ENCODE results near the gene HIRA. TPM values are rescaled to one million over a fixed set of nuclear protein-coding genes. Genes with fewer than 3 reads are reported as not detected.
A peak's percentile ranks its signal among the peaks of the same experiment; 100 is the strongest.

HIRA gene
- total RNA-seq (2014; rRNA removed; shearing (Covaris generic); ENCODE audit: low replicate concordance) = 22.4 and 22.9 TPM in 2 replicates

- DNase-seq (ENCODE audit: low read depth) = peak; percentile 87
- in situ Hi-C loops (cut with HindIII; ENCODE audit: low pct_unique_long_range_greater_than_20kb, low sequenced_read_pairs) = no loop called here
Observed at GRCh38 chr22:19431649-19432132, at the start of gene HIRA. Gene HIRA, minus strand, starts transcription at chr22:19431733. Its CDS starts 257 bp downstream, at chr22:19431476.

GRCh38 chr22:19480789-19481188, 49.3 kb upstream of the HIRA start:
- in situ Hi-C loops (cut with HindIII; ENCODE audit: low pct_unique_long_range_greater_than_20kb, low sequenced_read_pairs) = no loop called here
- no peak for DNase-seq (ENCODE audit: low read depth)

DNA sequence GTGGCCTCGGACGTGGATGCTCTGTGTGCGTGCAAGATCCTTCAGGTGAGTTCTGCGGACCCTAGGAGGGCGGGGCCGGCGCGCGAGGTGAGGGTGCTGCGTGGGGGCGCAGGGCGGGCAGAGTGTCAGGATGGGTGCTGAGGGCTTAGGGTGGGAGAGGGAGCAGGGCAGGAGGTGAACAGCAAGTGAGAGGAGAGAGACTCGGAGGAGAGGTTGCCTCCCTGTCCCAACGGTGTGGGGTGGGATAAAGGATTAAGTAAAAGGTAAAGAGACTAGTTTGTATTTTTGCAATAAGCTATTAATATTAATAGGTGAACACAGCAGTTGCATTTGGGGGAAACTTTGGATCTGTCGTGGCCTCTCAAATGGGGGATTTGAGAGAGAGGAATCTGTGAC, 48.6 kb upstream of the HIRA start:
- no peak for DNase-seq (ENCODE audit: low read depth)
- in situ Hi-C loops (cut with HindIII; ENCODE audit: low pct_unique_long_range_greater_than_20kb, low sequenced_read_pairs) = no loop called here

- DNase-seq (ENCODE audit: low read depth) = peak; percentile 99
- in situ Hi-C loops (cut with HindIII; ENCODE audit: low pct_unique_long_range_greater_than_20kb, low sequenced_read_pairs) = no loop called here
Observed at GRCh38 chr22:19479355-19480172, 48.0 kb upstream of the HIRA start, which contains the start of gene CDC45. Gene CDC45, plus strand, starts transcription at chr22:19479920. Its CDS starts 49 bp downstream, at chr22:19479969.

DNA sequence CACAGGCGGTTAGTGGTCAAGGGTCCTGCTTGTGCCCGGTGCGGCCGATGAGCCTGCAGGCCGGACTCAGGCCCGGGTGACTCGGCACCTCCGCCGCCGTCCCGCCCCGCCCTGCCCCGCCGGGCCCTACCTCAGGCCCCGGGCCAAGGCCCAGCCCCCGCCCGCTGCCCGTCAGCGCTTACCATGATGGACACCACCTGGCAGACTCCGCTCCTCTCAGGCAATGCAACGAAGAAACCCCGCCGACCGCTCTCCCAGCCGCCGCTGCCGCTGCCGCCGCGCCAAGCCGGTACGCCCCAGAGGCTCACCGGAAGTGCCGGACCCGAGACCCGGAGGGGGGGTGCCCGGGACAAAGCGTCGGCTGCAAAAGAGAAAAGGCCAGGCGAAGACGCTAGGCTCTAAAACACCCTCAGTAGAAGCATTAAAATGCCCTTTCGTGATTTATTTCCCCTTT, 47.4 kb upstream of the HIRA start, which contains the start of gene UFD1:
UFD1 (minus strand) TSS at position 293 of the 454 bp plus-strand sequence; CDS start at position 185, 108 bp downstream.
- peak; percentile 91 for DNase-seq (ENCODE audit: low read depth)
- in situ Hi-C loops (cut with HindIII; ENCODE audit: low pct_unique_long_range_greater_than_20kb, low sequenced_read_pairs) = no loop called here

- in situ Hi-C loops (cut with HindIII; ENCODE audit: low pct_unique_long_range_greater_than_20kb, low sequenced_read_pairs) = no loop called here
- DNase-seq (ENCODE audit: low read depth) = peak; percentile 44
Observed at GRCh38 chr22:19478045-19478900, 46.7 kb upstream of the HIRA start.

DNA sequence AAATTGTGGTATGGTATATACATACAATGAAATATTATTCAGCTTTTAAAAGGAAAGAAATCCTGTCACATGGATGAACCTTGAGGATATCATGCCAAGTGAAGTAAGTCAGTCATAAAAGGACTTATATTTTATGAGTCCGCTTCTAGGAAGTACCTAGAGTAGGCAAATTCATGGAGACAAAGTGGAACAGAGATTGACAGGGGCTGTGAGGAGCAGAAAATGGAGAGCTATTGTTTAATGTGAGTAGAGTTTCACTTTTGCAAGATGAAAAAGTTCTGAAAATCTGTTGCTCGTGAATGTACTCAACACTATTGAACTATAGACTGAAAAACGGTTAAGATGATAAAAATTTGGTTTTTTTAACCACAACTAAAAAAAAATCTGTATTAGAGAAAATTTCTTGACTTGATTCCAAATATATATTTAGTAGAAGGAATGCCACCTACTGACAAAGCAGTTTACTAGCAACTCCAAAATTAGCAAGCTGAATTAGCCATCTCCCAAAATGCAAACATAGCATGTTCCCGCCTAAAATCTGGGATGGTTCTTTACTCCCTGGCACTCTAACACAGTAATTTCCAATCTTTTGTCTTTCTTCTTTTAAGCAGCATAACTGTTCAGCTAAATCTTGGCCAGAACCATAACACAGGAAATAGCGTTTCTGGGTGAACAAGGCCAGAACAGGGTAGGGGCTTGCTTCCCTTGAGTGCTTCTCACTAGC, 46.0 kb upstream of the HIRA start:
- peak; percentile 19 for DNase-seq (ENCODE audit: low read depth)
- in situ Hi-C loops (cut with HindIII; ENCODE audit: low pct_unique_long_range_greater_than_20kb, low sequenced_read_pairs) = no loop called here

DNA sequence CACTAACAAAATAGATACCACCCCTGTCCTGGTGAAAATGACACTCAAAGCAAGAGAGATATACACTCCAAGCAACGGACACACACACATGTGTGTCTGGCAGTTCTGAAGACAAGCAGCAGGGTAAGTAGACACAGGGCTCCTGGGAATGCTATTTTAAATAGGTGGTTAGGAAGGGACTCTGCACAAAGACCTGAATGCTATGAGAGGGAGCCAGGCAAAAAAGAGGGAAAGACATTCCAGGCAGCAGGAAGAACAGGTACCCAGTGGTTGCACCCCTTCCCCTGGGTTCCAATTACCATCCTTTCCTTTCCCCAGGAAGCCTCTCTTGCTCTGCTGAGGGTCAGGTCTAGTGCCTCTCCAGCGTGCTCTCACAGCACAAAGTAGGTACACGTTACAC, 44.5 kb upstream of the HIRA start:
- in situ Hi-C loops (cut with HindIII; ENCODE audit: low pct_unique_long_range_greater_than_20kb, low sequenced_read_pairs) = no loop called here
- DNase-seq (ENCODE audit: low read depth) = no peak

- DNase-seq (ENCODE audit: low read depth) = no peak
- in situ Hi-C loops (cut with HindIII; ENCODE audit: low pct_unique_long_range_greater_than_20kb, low sequenced_read_pairs) = no loop called here
Observed at GRCh38 chr22:19473578-19473977, 42.0 kb upstream of the HIRA start.

- no peak for DNase-seq (ENCODE audit: low read depth)
- in situ Hi-C loops (cut with HindIII; ENCODE audit: low pct_unique_long_range_greater_than_20kb, low sequenced_read_pairs) = no loop called here
Observed at GRCh38 chr22:19472233-19472632, 40.7 kb upstream of the HIRA start.

DNA sequence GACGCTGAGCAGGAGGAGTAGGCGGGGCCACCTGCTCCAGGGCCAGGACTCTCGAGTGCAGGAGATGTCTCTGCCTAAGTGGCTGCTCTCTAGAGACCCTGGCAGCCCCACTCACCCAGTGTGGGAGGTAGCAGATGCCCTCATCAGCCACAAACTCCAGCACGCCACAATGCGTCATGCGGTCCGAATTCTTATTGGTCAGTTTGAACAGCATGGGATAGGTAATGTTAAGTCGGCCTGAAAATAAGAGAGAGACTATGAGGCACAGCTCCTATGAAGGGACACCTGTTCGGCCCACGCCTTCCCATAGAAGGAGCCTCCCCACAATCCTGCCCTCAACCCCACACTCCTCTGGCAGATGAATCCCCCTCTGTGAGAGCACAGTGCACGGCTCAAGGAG, 40.0 kb upstream of the HIRA start:
- in situ Hi-C loops (cut with HindIII; ENCODE audit: low pct_unique_long_range_greater_than_20kb, low sequenced_read_pairs) = no loop called here
- DNase-seq (ENCODE audit: low read depth) = no peak

DNA sequence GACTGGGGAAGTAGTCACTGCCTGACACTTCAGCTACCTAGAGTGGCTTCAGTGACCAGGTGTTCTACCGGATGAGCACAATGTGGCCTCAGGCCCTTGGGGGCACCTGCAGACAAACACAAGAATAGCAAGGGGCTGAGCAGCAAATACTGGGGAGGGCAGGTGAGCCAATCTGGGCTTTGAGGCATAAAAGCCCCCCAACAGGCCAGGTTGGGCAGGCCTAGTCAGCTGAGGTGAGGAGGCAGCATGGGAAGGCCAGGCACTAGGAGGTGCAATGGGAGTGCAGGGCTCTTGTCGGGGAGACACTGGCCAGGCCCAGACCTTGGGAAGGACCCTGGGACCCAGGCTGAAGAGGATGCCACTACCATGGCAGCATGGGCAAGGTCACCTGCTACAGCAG, 38.5 kb upstream of the HIRA start:
- no peak for DNase-seq (ENCODE audit: low read depth)
- in situ Hi-C loops (cut with HindIII; ENCODE audit: low pct_unique_long_range_greater_than_20kb, low sequenced_read_pairs) = no loop called here

- in situ Hi-C loops (cut with HindIII; ENCODE audit: low pct_unique_long_range_greater_than_20kb, low sequenced_read_pairs) = no loop called here
- DNase-seq (ENCODE audit: low read depth) = no peak
Observed at GRCh38 chr22:19469421-19469820, 37.9 kb upstream of the HIRA start.

DNA sequence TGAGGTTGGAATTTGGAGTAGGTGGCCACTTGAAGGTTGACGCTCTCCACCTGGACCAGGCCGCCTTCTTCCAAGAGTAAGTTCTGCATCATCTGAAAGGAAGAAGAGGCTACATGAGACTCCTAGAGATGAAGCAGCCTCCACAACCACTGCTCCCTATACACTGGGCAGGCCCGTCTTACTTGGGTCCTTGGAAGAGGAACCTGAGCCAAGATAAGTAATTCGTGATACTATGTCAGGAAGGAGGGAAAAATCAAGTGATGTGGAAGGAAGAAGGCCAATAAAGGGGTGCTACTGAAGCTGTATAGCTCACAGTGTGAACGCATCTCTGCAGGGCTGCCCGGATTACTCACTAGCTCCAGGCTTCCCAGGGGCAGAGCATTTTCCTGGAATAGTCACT, 36.4 kb upstream of the HIRA start:
- in situ Hi-C loops (cut with HindIII; ENCODE audit: low pct_unique_long_range_greater_than_20kb, low sequenced_read_pairs) = no loop called here
- no peak for DNase-seq (ENCODE audit: low read depth)

GRCh38 chr22:19466848-19467752, 35.6 kb upstream of the HIRA start:
- in situ Hi-C loops (cut with HindIII; ENCODE audit: low pct_unique_long_range_greater_than_20kb, low sequenced_read_pairs) = no loop called here
- no peak for DNase-seq (ENCODE audit: low read depth)

DNA sequence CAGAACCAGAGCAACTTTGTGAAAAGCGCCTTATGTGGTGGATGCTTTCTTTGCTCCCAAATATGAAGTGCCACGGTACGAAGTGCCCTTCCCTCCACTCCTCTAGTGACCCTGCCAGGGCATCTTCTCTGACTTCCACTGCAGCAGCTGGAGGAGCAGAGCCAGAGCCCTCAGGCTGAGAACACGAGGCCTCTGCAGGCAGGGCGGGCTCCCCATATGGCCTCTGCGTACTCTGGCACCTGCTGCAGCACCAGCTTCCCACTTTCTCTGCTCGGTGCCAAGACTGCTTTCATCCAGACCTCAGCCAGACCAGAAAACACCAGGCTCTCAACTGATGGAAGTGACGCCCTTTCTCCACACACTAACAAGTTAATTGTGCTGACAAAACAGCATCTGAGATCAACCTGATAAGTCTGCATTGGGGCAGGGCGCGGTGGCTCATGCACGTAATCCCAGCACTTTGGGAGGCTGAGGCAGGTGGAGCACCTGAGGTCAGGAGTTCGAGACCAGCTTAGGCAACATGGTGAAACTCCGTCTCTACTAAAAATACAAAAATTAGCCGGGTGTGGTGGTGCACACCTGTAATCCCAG, 34.7 kb upstream of the HIRA start:
- in situ Hi-C loops (cut with HindIII; ENCODE audit: low pct_unique_long_range_greater_than_20kb, low sequenced_read_pairs) = no loop called here
- no peak for DNase-seq (ENCODE audit: low read depth)

DNA sequence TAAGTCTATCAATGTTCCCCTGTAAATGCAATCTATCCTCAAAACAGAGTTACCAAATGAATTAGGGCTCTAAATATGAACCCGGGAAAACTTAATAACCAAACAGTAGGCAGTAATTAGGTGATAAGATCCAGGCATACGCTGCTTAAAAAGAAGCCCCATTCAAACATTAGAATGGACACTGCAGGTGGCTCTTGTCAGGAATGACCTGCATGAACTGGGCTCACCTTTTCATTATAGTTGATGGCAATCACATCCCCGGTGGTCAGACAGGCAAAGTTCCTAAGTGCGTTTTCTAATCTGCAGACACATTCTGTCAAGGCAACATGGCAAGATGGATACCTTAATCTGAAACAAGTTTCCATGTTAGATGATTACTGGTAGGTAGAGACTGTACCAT, 33.4 kb upstream of the HIRA start:
- in situ Hi-C loops (cut with HindIII; ENCODE audit: low pct_unique_long_range_greater_than_20kb, low sequenced_read_pairs) = no loop called here
- no peak for DNase-seq (ENCODE audit: low read depth)

Data from Caki2 (cell line).